HL-60/S4 treated with retinoic acid at 250 ng/mL for 4 days and 3 days (cell line): ENCODE results near the gene CCPG1.

ENCODE experiments used
- in situ Hi-C: fragments of 300-500 bp; cut with MboI; formaldehyde crosslinking; loops from 2 replicates; pipeline ENCODE4 v1.7.0; 2022; ENCODE audit warnings: low sequenced_read_pairs

Gene CCPG1

DNA sequence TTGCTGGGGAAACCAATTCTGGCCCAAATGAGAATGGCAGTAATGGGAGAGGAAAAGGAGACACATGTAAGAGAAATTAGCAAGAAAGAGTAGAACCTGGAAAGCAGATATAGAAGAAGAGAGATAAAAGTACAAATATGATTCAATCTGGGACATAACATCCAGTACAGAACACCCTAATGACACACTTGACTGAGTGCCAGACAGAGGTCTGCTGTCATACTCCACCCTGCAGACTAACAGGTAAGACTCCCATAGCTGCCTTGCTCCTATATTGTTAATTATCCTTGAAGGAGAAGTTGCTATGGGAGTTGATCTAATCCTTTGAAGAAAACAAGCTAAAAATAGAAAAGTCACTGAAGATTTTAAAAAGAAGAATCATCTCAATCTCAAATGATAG, 21.1 kb downstream of the CCPG1 start:
- in situ Hi-C loops, result no loop called here

- in situ Hi-C loops, result no loop called here
Measured at GRCh38 chr15:55383687-55384086, 24.5 kb downstream of the CCPG1 start.

GRCh38 chr15:55381595-55381994, 26.6 kb downstream of the CCPG1 start:
- in situ Hi-C loops, result no loop called here

DNA sequence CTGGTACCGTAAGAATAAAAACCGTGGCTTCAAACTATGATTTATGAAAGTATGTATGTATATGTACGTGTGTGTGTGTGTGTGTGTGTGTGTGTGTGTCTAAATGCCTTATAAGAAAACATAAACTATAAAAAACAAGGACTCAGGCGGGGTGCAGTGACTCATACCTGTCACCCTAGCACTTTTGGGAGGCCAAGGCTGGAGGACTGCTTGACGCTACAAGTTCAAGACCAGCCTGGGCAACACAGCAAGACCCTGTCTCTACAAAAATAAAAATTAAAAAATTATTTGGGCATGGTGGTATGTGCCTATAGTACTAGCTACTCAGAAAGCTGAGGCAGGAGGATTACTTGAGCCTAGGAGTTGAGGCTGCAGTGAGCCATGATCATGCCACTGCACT, 29.1 kb downstream of the CCPG1 start:
- in situ Hi-C loops, result no loop called here

GRCh38 chr15:55372701-55373440, 35.3 kb downstream of the CCPG1 start:
- in situ Hi-C loops, result no loop called here

DNA sequence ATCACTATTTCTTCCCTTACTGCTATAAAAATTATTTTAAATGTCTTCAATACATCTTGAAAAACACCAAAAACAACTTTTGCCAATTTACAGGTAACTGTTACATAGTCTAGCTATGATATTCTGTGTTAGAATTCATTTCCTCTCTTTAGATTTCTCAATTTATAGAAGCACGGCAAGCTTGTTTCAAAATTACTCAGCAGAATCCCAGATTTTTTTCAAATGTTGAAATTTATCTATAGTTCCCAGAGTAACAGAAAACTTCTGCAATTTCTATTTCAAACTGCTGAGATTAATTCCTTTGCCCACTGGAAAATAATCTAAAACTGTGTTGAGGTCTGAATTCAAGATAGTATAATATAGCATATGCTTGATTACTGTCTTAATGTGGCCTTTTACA, 41.2 kb downstream of the CCPG1 start:
- in situ Hi-C loops, result no loop called here

- in situ Hi-C loops, result no loop called here
Measured at GRCh38 chr15:55362641-55363040, 45.5 kb downstream of the CCPG1 start.

DNA sequence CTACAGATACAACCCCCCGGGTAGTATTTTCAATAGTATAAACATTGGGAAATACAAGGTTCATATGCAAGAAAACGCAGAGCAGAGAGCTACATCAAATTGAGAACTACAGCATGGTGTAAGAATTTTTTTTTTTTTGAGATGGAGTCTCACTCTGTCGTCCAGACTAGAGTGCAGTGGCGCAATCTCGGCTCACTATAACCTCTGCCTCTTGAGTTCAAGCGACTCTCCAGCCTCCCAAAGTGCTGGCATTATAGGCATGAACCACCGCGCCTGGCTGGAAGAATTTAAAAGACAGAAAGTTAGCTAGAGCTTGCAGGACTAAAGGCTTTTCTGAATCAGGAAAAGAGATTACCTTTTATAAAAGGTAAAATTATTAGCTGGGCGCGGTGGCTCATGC, 47.1 kb downstream of the CCPG1 start:
- in situ Hi-C loops, result no loop called here

GRCh38 chr15:55360256-55360655, 47.9 kb downstream of the CCPG1 start:
- in situ Hi-C loops, result no loop called here

DNA sequence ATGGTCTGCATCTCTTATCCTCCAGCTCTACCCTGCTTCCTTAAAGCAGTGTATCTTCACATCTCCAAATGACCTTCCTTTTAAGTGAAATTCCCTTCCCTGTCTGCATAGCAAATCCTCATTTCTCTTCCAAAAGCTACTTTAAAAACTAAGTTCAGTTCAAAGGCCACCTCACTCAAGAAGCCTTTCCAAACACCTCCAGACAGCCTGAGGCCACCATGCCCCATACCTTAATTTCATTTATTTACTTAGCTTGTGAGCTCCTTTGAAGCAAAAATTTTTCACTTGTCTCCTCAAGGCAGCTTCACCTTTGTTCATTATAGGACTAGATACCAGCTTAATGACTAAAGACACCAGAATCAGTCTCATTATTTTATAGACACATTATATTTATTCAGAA, 49.7 kb downstream of the CCPG1 start:
- in situ Hi-C loops, result no loop called here

GRCh38 chr15:55357774-55358173, 50.4 kb downstream of the CCPG1 start:
- in situ Hi-C loops, result no loop called here

- in situ Hi-C loops, result no loop called here
Measured at GRCh38 chr15:55356985-55357585, 51.1 kb downstream of the CCPG1 start.

- in situ Hi-C loops, result no loop called here
Measured at GRCh38 chr15:55353025-55353424, 55.1 kb downstream of the CCPG1 start.

- in situ Hi-C loops, result no loop called here
Measured at GRCh38 chr15:55349282-55349681, 58.9 kb downstream of the CCPG1 start.

GRCh38 chr15:55348281-55348778, 59.8 kb downstream of the CCPG1 start:
- in situ Hi-C loops, result no loop called here

- in situ Hi-C loops, result no loop called here
Measured at GRCh38 chr15:55344206-55344605, 64.0 kb downstream of the CCPG1 start.

DNA sequence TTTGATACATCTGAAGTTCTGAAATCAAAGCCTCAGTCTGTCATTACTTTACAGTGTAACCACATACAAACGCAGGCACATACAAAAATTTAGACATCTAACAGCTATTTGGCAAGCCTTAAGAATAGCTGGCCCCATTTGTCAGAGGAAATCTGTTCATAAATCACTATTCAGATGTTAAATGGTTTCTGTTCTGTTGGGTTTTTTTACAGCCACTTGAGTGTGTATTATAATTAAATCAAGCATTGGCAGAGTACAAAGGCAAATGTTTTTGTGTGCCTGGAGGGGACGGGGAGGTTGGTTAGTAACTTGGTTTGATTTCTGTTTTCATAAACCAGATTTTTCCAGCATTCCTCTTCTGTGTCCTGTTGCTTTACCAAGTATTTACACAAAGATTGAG, 65.0 kb downstream of the CCPG1 start:
- in situ Hi-C loops, result no loop called here

DNA sequence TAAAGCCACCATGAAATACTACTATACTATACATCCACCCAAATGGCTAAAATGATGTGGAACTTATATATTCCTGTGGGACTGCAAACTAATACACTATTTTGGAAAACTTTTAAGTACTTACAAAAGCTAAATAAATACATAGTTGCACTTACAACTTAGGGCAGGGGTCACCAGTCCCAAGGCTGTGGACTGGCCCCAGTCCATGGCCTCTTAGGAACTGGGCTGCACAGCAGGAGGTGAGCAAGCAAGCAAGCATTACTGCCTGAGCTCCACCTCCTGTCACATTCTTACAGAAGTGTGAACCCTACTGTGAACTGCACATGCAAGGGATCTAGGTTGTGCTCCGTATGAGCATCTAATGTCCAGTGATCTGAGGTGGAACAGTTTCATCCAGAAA, 71.0 kb downstream of the CCPG1 start:
- in situ Hi-C loops, result no loop called here

DNA sequence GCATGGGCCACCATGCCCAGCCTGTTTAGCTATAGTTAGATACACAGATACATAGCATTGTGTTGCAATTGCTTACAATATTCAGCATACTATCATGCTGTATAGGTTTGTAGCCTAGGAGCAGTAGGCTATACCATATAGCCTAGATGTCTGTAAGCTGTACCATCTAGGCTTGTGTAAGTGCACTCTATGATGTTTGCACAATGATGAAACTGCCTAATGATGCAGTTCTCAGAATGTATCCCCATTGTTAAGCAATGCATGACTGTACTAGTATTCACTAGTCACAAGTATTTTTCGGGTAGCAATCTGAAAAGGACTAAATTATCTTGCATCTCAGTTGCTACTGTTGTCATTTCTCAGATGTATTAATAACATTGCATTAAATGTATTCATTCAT, 73.2 kb downstream of the CCPG1 start:
- in situ Hi-C loops, result no loop called here

DNA sequence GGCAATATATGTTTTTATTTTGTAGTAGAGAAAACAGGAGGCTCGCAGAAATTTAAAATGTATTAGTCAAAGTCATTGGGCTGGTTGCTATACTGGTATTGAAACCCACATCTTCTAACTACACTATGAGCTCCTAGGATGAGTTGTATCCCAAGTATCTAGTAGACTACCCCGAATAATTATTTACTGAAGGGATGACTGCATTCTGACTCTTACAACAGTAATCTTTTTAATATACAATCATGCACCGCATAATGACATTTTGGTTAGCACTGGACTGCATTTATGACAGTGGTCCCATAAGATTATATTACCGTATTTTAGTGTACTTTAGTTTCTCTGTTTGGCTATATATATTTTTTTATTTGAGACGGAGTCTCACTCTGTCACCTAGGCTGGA, 73.8 kb downstream of the CCPG1 start:
- in situ Hi-C loops, result no loop called here

DNA sequence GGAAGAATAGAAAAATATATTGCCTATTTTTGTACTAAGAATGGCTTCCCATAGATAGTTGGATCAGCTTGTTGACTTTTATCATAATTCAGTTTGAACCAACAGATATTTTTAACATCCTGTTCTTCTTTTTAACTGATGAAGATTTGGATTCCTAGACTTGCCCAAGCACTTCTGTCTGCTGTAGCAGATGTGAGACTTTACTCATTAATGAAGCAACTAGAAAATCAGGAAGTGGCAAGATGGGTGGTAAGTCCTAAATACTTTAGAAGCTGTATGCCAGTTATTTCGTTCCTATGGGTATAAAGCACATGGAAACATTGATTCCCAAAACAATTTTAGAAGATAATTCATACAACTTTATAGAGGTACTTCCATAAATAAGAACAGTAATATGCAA, 80.8 kb downstream of the CCPG1 start:
- in situ Hi-C loops, result no loop called here

- in situ Hi-C loops, result no loop called here
Measured at GRCh38 chr15:55322467-55322866, 85.7 kb downstream of the CCPG1 start.

GRCh38 chr15:55320963-55321362, 87.2 kb downstream of the CCPG1 start:
- in situ Hi-C loops, result no loop called here
